ENCODE measurements around the gene RASSF6. TPM values are rescaled to one million over a fixed set of nuclear protein-coding genes. Genes with fewer than 3 reads are reported as not detected.
"Not testable (repeated sequence)": the region's sequence is repeated elsewhere in the genome, so short reads cannot be mapped to it uniquely, and the experiment has no call there.

The RASSF6 gene
- total RNA-seq, 1 donor from 2014 or later: not detected

DNA sequence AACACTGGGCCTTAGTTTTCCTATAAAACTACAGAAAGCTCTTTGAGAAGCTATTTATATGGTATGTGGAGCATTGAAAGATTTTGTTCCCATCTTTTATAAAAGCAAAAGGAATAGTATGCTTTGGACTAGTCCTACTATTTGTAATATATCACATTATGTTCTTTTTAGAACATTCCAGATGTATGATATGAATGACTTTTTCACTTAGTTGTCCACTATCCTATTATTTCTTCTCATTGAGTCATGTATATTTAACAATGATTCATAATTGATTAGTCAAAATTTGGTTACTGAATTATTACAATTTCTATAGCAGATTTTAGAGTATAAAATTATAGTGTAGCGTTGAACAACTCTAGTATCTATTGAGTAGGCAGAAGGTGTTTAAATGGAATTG is 34.2 kb downstream of the RASSF6 start:
- Histone ChIP-seq H3K9ac (ENCODE audit: low read depth in 1 of 3, low read length in 3 of 3) (no peak overlapping the region), H3K36me3 (ENCODE audit: control insufficient read depth in 3 of 3, insufficient read depth in 3 of 3, low read length in 3 of 3) (no peaks in the 10 kb centered on the region), H3K4me1 (ENCODE audit: control insufficient read depth in 3 of 3, insufficient read depth in 3 of 3, low read length in 3 of 3) (no peaks in the 10 kb centered on the region), H3K9me3 (ENCODE audit: control insufficient read depth in 3 of 3, low read length in 3 of 3) (no peaks in the 10 kb centered on the region), H3K27ac (ENCODE audit: low read depth, low read length) (no peak overlapping the region), H3K27me3 (ENCODE audit: control insufficient read depth in 3 of 3, insufficient read depth in 3 of 3, low read length in 3 of 3) (no peaks in the 10 kb centered on the region), H3K4me3 (ENCODE audit: low read length in 3 of 3) (no peak overlapping the region)

DNA sequence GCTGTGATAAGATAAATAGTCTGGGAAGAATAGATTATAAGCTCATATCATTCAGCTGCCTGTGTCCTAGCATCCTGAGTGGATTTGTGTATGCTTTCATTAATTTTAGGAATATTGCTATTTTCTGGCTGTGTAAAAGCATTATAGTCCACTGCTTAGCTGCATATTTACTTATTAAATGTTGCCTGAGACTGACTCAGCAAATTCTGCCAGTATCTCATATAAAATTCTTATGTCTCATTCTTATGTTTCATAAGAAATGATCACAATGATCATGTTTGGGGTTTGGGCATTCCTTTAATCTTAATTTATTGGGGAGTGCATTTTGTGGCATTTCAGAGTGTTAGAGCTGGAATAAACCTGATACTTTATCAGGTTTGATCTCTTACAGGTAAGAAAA is 34.9 kb downstream of the RASSF6 start:
- Histone ChIP-seq H3K4me1 (ENCODE audit: control insufficient read depth in 3 of 3, insufficient read depth in 3 of 3, low read length in 3 of 3) (no peaks in the 10 kb centered on the region), H3K27me3 (ENCODE audit: control insufficient read depth in 3 of 3, insufficient read depth in 3 of 3, low read length in 3 of 3) (no peaks in the 10 kb centered on the region), H3K4me3 (ENCODE audit: low read length in 3 of 3) (no peak overlapping the region), H3K27ac (ENCODE audit: low read depth, low read length) (no peak overlapping the region), H3K9me3 (ENCODE audit: control insufficient read depth in 3 of 3, low read length in 3 of 3) (no peaks in the 10 kb centered on the region), H3K9ac (ENCODE audit: low read depth in 1 of 3, low read length in 3 of 3) (no peak overlapping the region), H3K36me3 (ENCODE audit: control insufficient read depth in 3 of 3, insufficient read depth in 3 of 3, low read length in 3 of 3) (no peaks in the 10 kb centered on the region)

DNA sequence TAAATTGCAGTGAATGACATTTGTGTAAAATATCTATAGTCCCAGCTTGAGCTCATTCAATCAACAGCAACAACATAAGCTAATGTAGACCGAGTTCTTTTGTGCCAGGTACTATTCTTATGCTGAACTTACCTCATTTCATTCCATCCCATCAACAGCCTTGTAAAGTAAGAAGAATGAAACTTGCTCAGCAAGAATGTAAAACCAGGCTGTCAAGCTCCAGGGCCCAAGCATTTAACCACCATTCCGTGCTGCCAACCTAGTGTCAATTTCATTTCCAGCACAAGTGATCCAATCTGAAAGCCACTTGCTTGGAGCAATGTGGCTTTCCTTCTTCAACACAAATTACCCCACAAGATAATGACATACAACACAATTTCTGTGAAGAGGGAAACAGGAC is 36.6 kb downstream of the RASSF6 start:
- Histone ChIP-seq H3K9ac (ENCODE audit: low read depth in 1 of 3, low read length in 3 of 3) (no peak overlapping the region), H3K36me3 (ENCODE audit: control insufficient read depth in 3 of 3, insufficient read depth in 3 of 3, low read length in 3 of 3) (no peaks in the 10 kb centered on the region)

DNA sequence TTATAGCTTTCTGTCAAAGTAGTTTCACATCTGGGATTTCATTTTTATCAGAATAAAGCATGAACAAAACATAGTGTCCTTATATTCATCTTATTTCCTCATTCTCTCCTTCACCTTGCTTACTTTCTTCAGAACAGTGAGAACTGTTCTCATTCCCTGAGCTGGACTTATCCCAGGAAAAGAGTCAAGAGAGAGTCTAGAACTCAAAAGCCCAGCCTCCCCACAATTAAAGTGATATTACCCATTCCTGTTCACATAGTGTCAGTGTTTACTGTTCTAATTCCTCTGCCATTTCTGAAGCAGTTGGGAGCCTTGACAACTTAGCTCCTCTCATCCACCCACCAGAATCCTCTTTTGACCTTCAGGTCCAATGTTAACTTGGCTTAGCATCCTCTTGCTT is 42.9 kb downstream of the RASSF6 start:
- Histone ChIP-seq H3K27ac (ENCODE audit: low read depth, low read length) (no peak overlapping the region), H3K4me1 (ENCODE audit: control insufficient read depth in 3 of 3, insufficient read depth in 3 of 3, low read length in 3 of 3) (no peaks in the 10 kb centered on the region), H3K36me3 (ENCODE audit: control insufficient read depth in 3 of 3, insufficient read depth in 3 of 3, low read length in 3 of 3) (no peaks in the 10 kb centered on the region), H3K4me3 (ENCODE audit: low read length in 3 of 3) (no peak overlapping the region), H3K9ac (ENCODE audit: low read depth in 1 of 3, low read length in 3 of 3) (no peak overlapping the region), H3K27me3 (ENCODE audit: control insufficient read depth in 3 of 3, insufficient read depth in 3 of 3, low read length in 3 of 3) (no peaks in the 10 kb centered on the region), H3K9me3 (ENCODE audit: control insufficient read depth in 3 of 3, low read length in 3 of 3) (no peaks in the 10 kb centered on the region)

More for the DNA sequence above, 36.6 kb downstream of the RASSF6 start:
- Histone ChIP-seq H3K9me3 (ENCODE audit: control insufficient read depth in 3 of 3, low read length in 3 of 3) (no peaks in the 10 kb centered on the region), H3K27me3 (ENCODE audit: control insufficient read depth in 3 of 3, insufficient read depth in 3 of 3, low read length in 3 of 3) (no peaks in the 10 kb centered on the region), H3K27ac (ENCODE audit: low read depth, low read length) (no peak overlapping the region), H3K4me1 (ENCODE audit: control insufficient read depth in 3 of 3, insufficient read depth in 3 of 3, low read length in 3 of 3) (no peaks in the 10 kb centered on the region), H3K4me3 (ENCODE audit: low read length in 3 of 3) (no peak overlapping the region)

DNA sequence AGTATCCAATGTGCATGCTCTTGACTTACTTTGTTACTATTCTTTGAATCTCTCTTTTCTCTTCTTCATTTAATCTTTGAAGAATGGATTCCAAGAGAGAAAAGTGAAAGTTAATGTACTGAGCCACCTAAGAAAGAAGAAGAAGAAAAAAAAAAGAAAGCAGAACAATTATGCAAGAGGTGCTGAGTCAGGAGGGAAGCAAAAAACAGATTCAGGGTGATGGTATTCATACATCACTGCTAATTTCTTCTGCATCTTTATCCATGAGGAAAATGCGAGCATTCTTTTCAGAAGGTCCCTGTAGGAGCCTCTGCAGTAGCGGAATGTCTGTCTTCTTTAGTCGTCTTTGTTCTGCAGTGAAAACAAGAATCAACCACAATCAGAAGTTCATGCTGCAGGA is 43.9 kb downstream of the RASSF6 start:
- Histone ChIP-seq H3K27ac (ENCODE audit: low read depth, low read length) (no peak overlapping the region), H3K4me3 (ENCODE audit: low read length in 3 of 3) (no peak overlapping the region), H3K36me3 (ENCODE audit: control insufficient read depth in 3 of 3, insufficient read depth in 3 of 3, low read length in 3 of 3) (no peaks in the 10 kb centered on the region), H3K9me3 (ENCODE audit: control insufficient read depth in 3 of 3, low read length in 3 of 3) (no peaks in the 10 kb centered on the region), H3K4me1 (ENCODE audit: control insufficient read depth in 3 of 3, insufficient read depth in 3 of 3, low read length in 3 of 3) (no peaks in the 10 kb centered on the region), H3K9ac (ENCODE audit: low read depth in 1 of 3, low read length in 3 of 3) (no peak overlapping the region), H3K27me3 (ENCODE audit: control insufficient read depth in 3 of 3, insufficient read depth in 3 of 3, low read length in 3 of 3) (no peaks in the 10 kb centered on the region)

DNA sequence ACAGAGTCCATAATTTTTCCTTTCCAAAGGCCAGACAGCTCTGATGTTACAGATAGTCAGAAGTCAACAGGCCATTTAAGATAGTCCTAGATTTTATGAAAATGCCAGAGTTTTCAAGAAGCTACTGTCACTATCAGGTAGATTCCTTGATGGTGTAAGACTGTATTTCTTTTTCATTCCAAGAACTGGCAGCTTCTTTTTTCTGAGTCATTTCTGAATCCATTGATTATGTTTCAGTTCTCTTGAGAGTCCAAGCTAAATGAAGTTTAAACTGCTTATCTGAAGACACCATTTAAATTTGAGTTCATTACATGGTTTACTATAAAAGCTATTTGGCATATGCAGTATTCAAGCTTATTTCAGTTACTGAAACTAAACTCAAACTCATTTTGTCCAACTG is 44.6 kb downstream of the RASSF6 start:
- H3K27ac ChIP-seq (ENCODE audit: low read depth, low read length): no peak overlapping the region
- no peaks in the 10 kb centered on the region for H3K4me1 ChIP-seq (ENCODE audit: control insufficient read depth in 3 of 3, insufficient read depth in 3 of 3, low read length in 3 of 3)
- H3K36me3 ChIP-seq (ENCODE audit: control insufficient read depth in 3 of 3, insufficient read depth in 3 of 3, low read length in 3 of 3): no peaks in the 10 kb centered on the region
- H3K4me3 ChIP-seq (ENCODE audit: low read length in 3 of 3): no peak overlapping the region
- H3K9ac ChIP-seq (ENCODE audit: low read depth in 1 of 3, low read length in 3 of 3): no peak overlapping the region
- no peaks in the 10 kb centered on the region for H3K9me3 ChIP-seq (ENCODE audit: control insufficient read depth in 3 of 3, low read length in 3 of 3)
- H3K27me3 ChIP-seq (ENCODE audit: control insufficient read depth in 3 of 3, insufficient read depth in 3 of 3, low read length in 3 of 3): no peaks in the 10 kb centered on the region

DNA sequence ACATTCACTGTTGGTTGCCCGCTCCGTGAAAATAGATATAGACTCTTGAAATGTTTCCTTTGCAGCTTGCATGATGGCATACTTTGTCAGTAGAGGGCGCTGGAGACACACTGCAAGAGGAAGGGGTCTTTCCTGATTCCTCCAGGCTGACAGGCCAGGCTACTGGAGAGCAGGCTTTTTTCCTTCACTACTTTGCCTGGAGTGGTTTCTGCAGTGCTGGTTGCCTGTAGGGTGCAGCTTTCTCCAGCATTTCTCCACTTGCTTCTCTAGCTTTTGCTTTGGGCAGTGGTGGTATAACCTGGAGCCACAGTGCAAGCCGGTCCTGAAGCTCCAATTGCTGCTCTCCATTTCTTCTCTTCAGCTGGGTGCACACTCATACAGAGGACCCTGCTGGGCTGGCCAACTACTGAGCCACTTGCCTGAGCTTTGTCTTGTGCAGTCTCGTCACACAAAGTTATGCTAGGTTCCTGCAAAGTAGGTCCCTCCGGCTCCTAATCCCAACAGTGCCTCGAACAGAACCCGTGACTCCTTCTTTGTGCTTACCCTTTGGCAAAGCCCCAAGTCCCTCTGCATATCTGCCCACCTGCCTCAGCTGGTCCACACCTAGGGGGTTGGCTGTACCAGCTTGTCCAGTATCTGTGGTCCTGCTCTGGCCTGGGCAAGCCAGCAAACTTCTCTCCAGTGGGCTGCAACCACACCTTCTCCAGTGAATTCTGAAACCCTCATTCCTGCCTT is 46.3 kb downstream of the RASSF6 start:
- no peak overlapping the region for H3K9ac ChIP-seq (ENCODE audit: low read depth in 1 of 3, low read length in 3 of 3)
- no peaks in the 10 kb centered on the region for H3K9me3 ChIP-seq (ENCODE audit: control insufficient read depth in 3 of 3, low read length in 3 of 3)
- H3K36me3 ChIP-seq (ENCODE audit: control insufficient read depth in 3 of 3, insufficient read depth in 3 of 3, low read length in 3 of 3): no peaks in the 10 kb centered on the region
- H3K4me1 ChIP-seq (ENCODE audit: control insufficient read depth in 3 of 3, insufficient read depth in 3 of 3, low read length in 3 of 3): no peaks in the 10 kb centered on the region
- no peaks in the 10 kb centered on the region for H3K27me3 ChIP-seq (ENCODE audit: control insufficient read depth in 3 of 3, insufficient read depth in 3 of 3, low read length in 3 of 3)
- no peak overlapping the region for H3K4me3 ChIP-seq (ENCODE audit: low read length in 3 of 3)
- no peak overlapping the region for H3K27ac ChIP-seq (ENCODE audit: low read depth, low read length)

DNA sequence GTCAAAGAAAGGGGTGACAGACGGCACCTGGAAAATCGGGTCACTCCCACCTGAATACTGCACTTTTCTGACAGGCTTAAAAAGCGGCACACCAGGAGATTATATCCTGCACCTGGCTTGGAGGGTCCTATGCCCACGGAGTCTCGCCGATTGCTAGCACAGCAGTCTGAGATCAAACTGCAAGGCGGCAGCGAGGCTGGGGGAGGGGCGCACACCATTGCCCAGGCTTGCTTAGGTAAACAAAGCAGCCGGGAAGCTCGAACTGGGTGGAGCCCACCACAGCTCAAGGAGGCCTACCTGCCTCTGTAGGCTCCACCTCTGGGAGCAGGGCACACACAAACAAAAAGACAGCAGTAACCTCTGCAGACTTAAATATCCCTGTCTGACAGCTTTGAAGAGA is 69.4 kb downstream of the RASSF6 start:
- not testable (repeated sequence) for H3K9ac ChIP-seq (ENCODE audit: low read depth in 1 of 3, low read length in 3 of 3); H3K4me1 ChIP-seq (ENCODE audit: control insufficient read depth in 3 of 3, insufficient read depth in 3 of 3, low read length in 3 of 3); H3K27me3 ChIP-seq (ENCODE audit: control insufficient read depth in 3 of 3, insufficient read depth in 3 of 3, low read length in 3 of 3); H3K9me3 ChIP-seq (ENCODE audit: control insufficient read depth in 3 of 3, low read length in 3 of 3); H3K4me3 ChIP-seq (ENCODE audit: low read length in 3 of 3); H3K36me3 ChIP-seq (ENCODE audit: control insufficient read depth in 3 of 3, insufficient read depth in 3 of 3, low read length in 3 of 3); H3K27ac ChIP-seq (ENCODE audit: low read depth, low read length)

DNA sequence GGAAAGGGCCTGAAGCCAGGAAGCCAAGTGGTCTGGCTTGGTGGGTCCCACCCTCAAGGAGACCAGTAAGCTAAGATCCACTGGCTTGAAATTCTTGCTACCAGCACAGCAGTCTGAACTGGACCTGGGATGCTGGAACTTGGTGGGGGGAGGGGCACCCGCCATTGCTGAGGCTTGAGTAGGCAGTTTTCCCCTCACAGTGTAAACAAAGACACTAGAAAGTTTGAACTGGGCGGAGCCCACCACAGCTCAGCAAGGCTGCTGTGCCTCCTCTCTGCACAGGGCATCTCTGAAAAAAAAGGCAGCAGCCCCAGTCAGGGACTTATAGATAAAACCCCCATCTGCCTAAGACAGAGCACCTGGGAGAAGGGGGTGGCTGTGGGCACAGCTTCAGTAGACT is 75.6 kb downstream of the RASSF6 start:
- H3K27me3 ChIP-seq (ENCODE audit: control insufficient read depth in 3 of 3, insufficient read depth in 3 of 3, low read length in 3 of 3): no peaks in the 10 kb centered on the region
- H3K9ac ChIP-seq (ENCODE audit: low read depth in 1 of 3, low read length in 3 of 3): no peak overlapping the region
- H3K9me3 ChIP-seq (ENCODE audit: control insufficient read depth in 3 of 3, low read length in 3 of 3): no peaks in the 10 kb centered on the region
- no peak overlapping the region for H3K4me3 ChIP-seq (ENCODE audit: low read length in 3 of 3)
- H3K27ac ChIP-seq (ENCODE audit: low read depth, low read length): no peak overlapping the region
- H3K4me1 ChIP-seq (ENCODE audit: control insufficient read depth in 3 of 3, insufficient read depth in 3 of 3, low read length in 3 of 3): no peaks in the 10 kb centered on the region
- no peaks in the 10 kb centered on the region for H3K36me3 ChIP-seq (ENCODE audit: control insufficient read depth in 3 of 3, insufficient read depth in 3 of 3, low read length in 3 of 3)

DNA sequence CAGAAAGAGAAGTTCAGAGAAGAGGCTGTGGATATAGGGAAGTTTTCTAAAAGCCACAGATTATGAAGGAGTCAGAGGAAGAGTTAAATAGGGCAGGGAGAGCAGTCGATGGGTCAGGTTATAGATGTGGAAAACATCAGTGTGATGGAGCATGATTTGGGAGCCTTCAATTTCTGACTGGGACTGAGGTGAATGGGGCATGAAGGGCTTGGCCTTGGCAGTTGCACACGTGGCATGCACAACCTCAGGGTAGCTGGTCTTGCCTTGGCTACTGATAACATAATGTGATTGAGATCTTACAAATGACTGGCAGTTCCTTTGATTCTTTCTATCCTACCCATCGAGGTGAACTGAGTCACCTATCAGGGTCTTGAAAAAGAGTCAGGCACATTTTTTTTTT is 79.0 kb downstream of the RASSF6 start:
- H3K36me3 ChIP-seq (ENCODE audit: control insufficient read depth in 3 of 3, insufficient read depth in 3 of 3, low read length in 3 of 3): no peaks in the 10 kb centered on the region

More for the DNA sequence above, 79.0 kb downstream of the RASSF6 start:
- Histone ChIP-seq H3K4me1 (ENCODE audit: control insufficient read depth in 3 of 3, insufficient read depth in 3 of 3, low read length in 3 of 3) (no peaks in the 10 kb centered on the region), H3K27ac (ENCODE audit: low read depth, low read length) (no peak overlapping the region), H3K27me3 (ENCODE audit: control insufficient read depth in 3 of 3, insufficient read depth in 3 of 3, low read length in 3 of 3) (no peaks in the 10 kb centered on the region), H3K9ac (ENCODE audit: low read depth in 1 of 3, low read length in 3 of 3) (no peak overlapping the region), H3K4me3 (ENCODE audit: low read length in 3 of 3) (no peak overlapping the region), H3K9me3 (ENCODE audit: control insufficient read depth in 3 of 3, low read length in 3 of 3) (no peaks in the 10 kb centered on the region)
